GM10266 (cell line): ENCODE measurements around the gene CTNNA3.

Experiments
- DNase-seq: peaks from one replicate; pipeline ENCODE4 v3.0.0; 2012; ENCODE audit errors: extremely low spot score
- TF ChIP-seq, protein P1 (sequence below): IDR thresholded peaks from 2 replicates; pipeline ENCODE4 v1.5.1; 2012; ENCODE audit warnings: mild to moderate bottlenecking, low read depth; ENCODE audit not compliant: control insufficient read depth, insufficient read depth; ENCODE audit errors: missing control alignments

CTNNA3 gene

DNA sequence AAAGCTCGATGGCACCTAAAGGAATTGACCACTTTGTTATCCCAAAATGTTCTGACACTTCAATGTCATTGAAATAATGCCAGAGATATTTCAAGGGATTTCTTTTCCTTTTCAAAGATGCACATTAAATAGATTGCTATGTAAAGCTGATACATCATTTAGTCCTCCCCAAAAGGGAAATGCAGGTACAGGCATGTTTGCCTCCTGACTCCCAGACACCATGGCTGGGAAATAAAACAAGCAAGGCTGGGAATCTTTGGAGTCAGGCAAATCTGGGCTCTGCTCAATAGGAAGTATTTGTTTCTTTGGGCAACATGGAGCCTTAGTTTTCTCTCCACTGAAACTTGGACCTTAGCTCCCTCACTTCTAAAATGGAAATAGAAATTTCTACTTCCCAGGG lies 1000.9 kb downstream of the CTNNA3 start:
- DNase-seq, result no peak
- TF ChIP-seq, protein P1, sequence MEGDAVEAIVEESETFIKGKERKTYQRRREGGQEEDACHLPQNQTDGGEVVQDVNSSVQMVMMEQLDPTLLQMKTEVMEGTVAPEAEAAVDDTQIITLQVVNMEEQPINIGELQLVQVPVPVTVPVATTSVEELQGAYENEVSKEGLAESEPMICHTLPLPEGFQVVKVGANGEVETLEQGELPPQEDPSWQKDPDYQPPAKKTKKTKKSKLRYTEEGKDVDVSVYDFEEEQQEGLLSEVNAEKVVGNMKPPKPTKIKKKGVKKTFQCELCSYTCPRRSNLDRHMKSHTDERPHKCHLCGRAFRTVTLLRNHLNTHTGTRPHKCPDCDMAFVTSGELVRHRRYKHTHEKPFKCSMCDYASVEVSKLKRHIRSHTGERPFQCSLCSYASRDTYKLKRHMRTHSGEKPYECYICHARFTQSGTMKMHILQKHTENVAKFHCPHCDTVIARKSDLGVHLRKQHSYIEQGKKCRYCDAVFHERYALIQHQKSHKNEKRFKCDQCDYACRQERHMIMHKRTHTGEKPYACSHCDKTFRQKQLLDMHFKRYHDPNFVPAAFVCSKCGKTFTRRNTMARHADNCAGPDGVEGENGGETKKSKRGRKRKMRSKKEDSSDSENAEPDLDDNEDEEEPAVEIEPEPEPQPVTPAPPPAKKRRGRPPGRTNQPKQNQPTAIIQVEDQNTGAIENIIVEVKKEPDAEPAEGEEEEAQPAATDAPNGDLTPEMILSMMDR, result no peak

DNA sequence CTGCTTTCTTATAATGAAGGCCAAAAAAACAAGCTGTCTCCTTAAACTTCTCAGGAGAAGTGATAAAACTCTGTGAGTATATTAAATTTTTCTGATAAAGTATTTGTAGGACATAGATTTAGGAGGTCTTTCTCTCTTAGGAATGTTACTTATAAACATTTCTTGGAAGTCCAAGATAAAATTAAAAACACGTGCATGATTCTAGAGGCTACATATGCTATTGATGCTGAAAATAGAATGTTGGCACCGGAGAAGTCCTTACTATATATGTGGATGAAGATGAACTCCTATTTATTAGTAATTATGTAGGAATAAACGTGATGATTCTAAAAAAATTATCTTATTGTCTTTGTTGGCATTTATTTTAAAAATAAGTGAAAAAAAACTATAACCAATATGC lies 1011.4 kb downstream of the CTNNA3 start:
- DNase-seq, result no peak
- TF ChIP-seq, protein P1, result no peak

DNA sequence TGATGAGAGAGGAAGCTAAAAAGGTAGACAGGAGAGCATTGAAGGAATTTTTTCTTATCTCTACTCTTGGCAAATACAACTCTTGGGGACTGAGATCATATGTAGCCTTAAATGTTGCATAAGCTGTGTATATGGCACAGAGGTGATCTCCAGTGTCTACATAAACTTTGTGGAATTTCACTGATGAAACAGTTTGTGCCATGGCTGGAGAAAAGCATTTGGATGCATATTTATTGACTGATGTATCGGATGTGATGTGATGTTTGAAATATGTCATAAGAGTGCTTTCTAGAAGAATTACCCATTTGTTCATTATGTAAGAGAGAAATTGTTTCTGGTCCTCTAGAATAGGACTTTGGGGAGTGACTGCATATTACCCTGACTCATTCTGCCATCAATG lies 1015.1 kb downstream of the CTNNA3 start:
- TF ChIP-seq, protein P1, result no peak

DNA sequence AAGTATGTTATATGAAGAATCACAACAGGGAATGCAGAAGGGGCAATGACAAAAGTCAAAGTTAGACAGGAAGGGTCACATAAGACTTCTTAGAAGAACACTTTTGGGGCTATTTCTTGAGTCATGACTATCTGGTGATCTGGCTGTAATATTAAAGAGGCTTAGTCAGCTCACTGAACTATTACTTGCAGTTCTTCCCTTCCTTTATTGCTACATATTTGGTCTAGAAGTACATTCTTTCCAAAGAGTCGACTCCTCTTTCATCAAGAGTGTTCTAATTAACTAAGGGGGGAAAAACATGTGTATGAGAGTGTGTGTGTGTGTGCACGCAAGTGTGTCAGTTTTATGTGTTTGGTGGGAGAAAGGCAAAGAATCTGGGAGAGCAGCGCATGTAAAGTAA lies 1017.5 kb downstream of the CTNNA3 start:
- no peak for DNase-seq
- TF ChIP-seq, protein P1, result no peak

More for the DNA sequence above, 1015.1 kb downstream of the CTNNA3 start:
- no peak for DNase-seq

DNA sequence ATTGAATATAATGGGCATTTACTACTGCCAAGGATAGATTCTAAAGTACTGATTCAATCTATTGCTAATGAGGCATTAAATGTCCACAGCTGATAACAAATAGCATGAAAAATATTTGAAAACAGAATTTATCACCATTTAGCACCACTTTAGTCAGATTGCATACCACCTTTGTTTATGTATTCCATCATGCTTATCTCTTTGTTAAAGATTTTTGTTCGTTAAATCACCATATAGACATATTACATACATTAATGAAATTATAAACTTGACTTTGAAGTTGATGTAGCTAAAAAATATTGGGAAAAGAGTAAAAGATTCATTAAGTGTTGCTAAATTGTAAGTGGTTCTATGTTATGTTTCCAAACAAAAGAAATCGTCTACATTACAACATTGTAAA lies 1022.9 kb downstream of the CTNNA3 start:
- TF ChIP-seq, protein P1, result no peak
- DNase-seq, result no peak

DNA sequence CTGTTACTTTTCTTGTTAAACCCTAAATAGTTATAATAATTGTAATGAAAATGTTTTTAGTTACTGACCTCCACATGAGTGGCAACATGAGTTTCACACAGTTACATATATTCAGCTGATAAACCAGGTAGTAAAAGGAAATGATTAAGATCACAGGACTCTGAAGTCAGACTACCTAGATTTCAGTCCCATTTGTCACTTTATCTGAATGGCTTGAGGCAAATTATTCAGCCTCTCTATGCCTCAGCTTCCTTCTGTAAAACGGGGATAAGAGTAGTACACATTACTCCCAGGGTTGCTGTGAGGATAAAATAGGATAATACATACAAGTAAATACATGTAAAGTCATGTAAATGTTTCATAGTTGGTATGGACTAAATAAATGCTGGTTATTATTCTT lies 1024.4 kb downstream of the CTNNA3 start:
- no peak for DNase-seq
- TF ChIP-seq, protein P1, result no peak

DNA sequence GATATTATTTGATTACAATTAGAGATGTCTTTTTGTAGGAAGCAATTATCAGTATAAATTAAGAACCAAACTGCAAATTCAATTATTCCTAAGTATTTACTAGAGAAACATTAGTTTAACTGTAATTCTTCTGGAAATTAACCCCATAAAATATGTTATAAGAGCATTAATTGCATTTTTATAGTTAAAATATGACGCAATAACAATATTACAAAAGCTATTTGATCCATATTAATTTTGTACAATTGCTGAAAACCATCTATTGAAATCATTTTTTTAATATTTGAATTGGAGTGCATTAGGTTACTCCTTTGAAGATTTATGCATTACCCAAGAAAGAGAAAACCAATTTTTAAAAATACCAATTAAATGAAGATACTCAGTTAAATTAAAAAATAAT lies 1024.9 kb downstream of the CTNNA3 start:
- TF ChIP-seq, protein P1, result no peak
- DNase-seq, result no peak
